Left lobe of liver (tissue), 2 donors: ENCODE measurements around the gene FOXO1. TPM values are rescaled to one million over a fixed set of nuclear protein-coding genes. Genes with fewer than 3 reads are reported as not detected.

Experiments
- ATAC-seq: fragments of 200-7000 bp; cut with Tn5 transposase; one replicate; pipeline ENCODE4 v1.9.1; 2020; ENCODE audit warnings: mild to moderate bottlenecking, moderate library complexity
- DNase-seq: peaks from one replicate; pipeline ENCODE4 v3.0.0-alpha.2; 2020; ENCODE audit warnings: low spot score
- total RNA-seq: library from RNA; stranded (reverse); gene quantifications from one replicate; pipeline ENCODE4 v1.2.1, GENCODE V29; 2021
- donor health status: DM: no; HTN: no; CAD: no; lungs with moderate emphysema.
- donor health status: DM: no; HTN: yes; CAD: no.

FOXO1 gene
- total RNA-seq, 1 donor from 2014 or later: 13.3 TPM

- no peak for DNase-seq
- no peak for ATAC-seq
These were observed 55.4 kb downstream of the FOXO1 start for GRCh38 chr13:40611004-40611403.

GRCh38 chr13:40609972-40610726, 56.3 kb downstream of the FOXO1 start:
- ATAC-seq (no peak), DNase-seq (no peak)

GRCh38 chr13:40608308-40608707, 58.1 kb downstream of the FOXO1 start:
- ATAC-seq: no peak
- DNase-seq: no peak

- no peak for ATAC-seq
- no peak for DNase-seq
These were observed 60.9 kb downstream of the FOXO1 start for GRCh38 chr13:40605573-40605972.

- DNase-seq (no peak), ATAC-seq (no peak)
These were observed 62.3 kb downstream of the FOXO1 start for GRCh38 chr13:40604135-40604534.

- no peak for DNase-seq
- no peak for ATAC-seq
These were observed 66.2 kb downstream of the FOXO1 start for GRCh38 chr13:40600149-40600751.

- DNase-seq: no peak
These were observed 66.7 kb downstream of the FOXO1 start for GRCh38 chr13:40599747-40600146.

GRCh38 chr13:40599124-40599523, 67.3 kb downstream of the FOXO1 start:
- no peak for DNase-seq
- no peak for ATAC-seq

More at GRCh38 chr13:40599747-40600146, 66.7 kb downstream of the FOXO1 start:
- no peak for ATAC-seq

- peak; percentile 66 for ATAC-seq
- no peak for DNase-seq
These were observed 67.9 kb downstream of the FOXO1 start for GRCh38 chr13:40598569-40598968.

- DNase-seq (no peak), ATAC-seq (peak; percentile 46)
These were observed 68.6 kb downstream of the FOXO1 start for GRCh38 chr13:40597735-40598365.

GRCh38 chr13:40596484-40596883, 70.0 kb downstream of the FOXO1 start:
- no peak for DNase-seq
- ATAC-seq: no peak

GRCh38 chr13:40595693-40596092, 70.7 kb downstream of the FOXO1 start:
- DNase-seq: no peak
- peak; percentile 35 for ATAC-seq

- no peak for DNase-seq
- no peak for ATAC-seq
These were observed 74.4 kb downstream of the FOXO1 start for GRCh38 chr13:40592035-40592434.

- ATAC-seq (no peak), DNase-seq (no peak)
These were observed 75.3 kb downstream of the FOXO1 start for GRCh38 chr13:40591091-40591490.

GRCh38 chr13:40590112-40590862, 76.2 kb downstream of the FOXO1 start:
- ATAC-seq (no peak), DNase-seq (no peak)

GRCh38 chr13:40589285-40590109, 76.9 kb downstream of the FOXO1 start:
- no peak for DNase-seq

GRCh38 chr13:40588101-40588500, 78.3 kb downstream of the FOXO1 start:
- ATAC-seq (no peak), DNase-seq (no peak)

More at GRCh38 chr13:40589285-40590109, 76.9 kb downstream of the FOXO1 start:
- peak; percentile 59 for ATAC-seq

- ATAC-seq: peak; percentile 82
- DNase-seq: no peak
These were observed 79.4 kb downstream of the FOXO1 start for GRCh38 chr13:40586886-40587565.

- DNase-seq (no peak), ATAC-seq (no peak)
These were observed 80.5 kb downstream of the FOXO1 start for GRCh38 chr13:40585911-40586471.

- no peak for DNase-seq
- no peak for ATAC-seq
These were observed 82.7 kb downstream of the FOXO1 start for GRCh38 chr13:40583738-40584137.
